HG03521 (cell line): Measurements from ENCODE around the gene CLTCL1.
"Not testable (repeated sequence)": the region's sequence is repeated elsewhere in the genome, so short reads cannot be mapped to it uniquely, and the experiment has no call there.

Source experiments
- ATAC-seq: cut with Tn5 transposase; IDR thresholded peaks from one replicate; pipeline ENCODE4 v1.9.1; 2021; ENCODE audit warnings: mild to moderate bottlenecking, moderate library complexity; ENCODE audit not compliant: unreplicated experiment

The CLTCL1 gene

GRCh38 chr22:19256362-19256761 is 35.2 kb downstream of the CLTCL1 start:
- ATAC-seq = not testable (repeated sequence)

GRCh38 chr22:19253143-19253542 is 38.4 kb downstream of the CLTCL1 start:
- no peak for ATAC-seq

DNA sequence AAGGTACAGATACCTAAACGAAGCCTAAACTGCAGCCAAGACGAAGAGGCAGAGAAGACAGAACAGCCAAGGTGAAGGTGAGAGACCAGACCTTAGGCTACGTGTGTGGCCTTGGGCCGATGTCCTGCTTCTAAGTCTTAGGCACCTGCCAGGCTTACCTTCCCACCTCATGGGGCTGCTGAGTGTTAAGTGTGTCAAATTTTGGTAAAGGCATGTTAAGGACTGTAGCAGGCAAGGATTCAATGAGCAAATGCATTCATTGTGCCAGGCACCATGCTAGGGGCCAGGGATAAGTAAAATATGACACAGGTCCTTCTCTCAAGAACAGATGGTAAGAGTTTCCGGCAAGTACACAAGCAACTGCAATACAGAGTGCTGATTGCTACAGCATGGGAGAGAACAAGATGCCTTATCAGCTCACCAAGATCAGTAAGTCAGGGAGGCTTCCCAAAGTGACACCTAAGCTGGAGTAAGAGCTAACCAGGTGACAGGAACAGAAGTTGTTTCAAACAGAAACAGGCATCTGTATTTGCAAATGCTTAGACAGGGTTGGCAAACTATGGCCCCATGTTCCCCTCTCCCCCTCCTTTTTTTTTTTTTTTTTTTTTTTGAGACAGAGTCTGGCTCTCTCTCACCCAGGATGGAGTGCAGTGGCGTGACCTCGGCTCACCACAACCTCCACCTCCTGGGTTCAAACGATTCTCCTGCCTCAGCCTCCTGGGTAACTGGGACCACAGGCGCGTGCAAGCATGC is 46.7 kb downstream of the CLTCL1 start:
- ATAC-seq = no peak

DNA sequence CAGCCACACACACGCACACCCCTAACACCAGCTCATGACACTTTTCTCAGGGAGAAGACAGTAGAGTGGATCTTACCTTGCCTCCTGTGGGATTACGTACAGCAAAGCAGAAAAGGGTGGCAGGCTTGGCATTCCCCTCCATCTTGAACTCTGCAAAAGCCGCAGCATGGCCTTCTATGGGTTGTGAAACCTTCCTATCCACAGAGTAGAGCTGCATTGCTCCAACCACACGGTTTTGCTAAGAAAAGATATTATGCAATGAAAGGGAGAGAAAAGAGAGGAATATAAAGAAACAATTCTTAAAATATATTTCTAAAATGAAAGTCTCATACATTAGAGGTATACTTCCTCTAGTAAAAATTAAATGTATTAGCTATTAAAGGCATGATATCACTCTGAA is 48.8 kb downstream of the CLTCL1 start:
- no peak for ATAC-seq

DNA sequence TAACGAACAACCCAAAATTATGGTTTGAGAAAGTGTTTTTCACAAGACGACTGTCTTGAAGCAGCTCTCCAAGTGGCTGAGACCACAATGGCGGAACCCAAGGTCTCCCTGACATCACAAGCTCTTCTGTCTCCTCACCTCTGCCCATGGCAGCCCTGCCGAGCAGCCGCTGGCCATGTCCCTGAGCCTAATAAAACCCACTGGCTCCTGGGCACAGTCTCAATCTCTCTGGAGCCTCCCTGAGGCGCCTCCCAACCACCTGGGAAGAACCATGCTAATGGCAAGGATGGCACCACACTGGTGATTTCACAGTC is 50.0 kb downstream of the CLTCL1 start:
- no peak for ATAC-seq

GRCh38 chr22:19240813-19241592 is 50.5 kb downstream of the CLTCL1 start:
- no peak for ATAC-seq

GRCh38 chr22:19239464-19239863 is 52.1 kb downstream of the CLTCL1 start:
- ATAC-seq = no peak

GRCh38 chr22:19238900-19239299 is 52.6 kb downstream of the CLTCL1 start:
- no peak for ATAC-seq

DNA sequence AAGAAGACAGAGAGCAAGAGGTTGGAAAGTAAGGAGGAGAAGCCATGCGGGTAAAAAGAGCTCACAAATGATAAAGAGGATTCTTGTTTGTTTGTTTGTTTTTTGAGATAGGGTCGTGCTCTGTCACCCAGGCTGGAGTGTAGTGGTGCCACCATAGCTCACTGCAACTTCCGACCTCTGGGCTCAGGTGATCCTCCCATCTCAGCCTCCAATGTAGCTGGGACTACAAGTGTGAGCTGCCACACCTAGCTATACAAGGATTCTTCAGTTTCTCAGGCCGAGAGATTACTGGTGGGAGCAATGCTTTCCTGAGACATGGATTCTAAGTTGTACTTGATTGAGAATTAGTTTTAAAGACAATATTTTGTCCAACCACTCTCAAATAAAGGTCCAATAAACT is 55.6 kb downstream of the CLTCL1 start:
- no peak for ATAC-seq

DNA sequence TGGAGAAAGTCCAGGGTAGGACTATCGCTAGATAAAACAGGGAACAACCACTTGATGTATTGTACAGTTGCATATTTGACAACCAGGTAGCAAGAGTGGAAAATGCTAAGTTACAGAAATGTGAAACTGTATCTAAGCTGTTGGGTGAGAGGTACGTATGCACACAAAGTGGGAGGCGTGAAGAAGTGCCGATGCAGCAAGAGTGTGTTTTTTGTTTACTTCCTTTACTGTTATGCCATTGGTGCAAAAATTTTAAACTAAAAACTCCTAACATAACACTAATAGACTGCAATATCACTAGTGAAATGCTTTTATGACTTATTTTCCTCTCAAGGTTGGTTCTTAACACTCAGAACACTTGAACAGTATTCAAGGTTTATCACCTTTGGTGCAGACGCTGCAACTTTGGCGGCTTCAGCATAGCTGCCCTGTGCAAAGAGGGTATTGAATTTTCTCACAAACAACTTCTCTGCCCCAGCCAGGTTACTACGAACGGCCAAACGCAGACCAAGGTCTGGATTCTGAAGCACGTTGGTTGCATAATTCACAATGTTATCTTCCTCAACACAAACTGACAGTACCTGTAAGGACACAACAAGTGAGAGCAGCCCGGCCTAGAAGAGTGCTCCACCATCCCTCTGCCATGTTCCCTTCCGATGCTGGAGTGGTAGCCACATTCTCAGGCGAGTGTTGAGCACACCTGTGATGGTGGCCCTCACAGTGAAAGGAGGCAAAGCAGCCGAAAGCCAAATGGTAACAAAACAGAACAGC is 57.2 kb downstream of the CLTCL1 start:
- no peak for ATAC-seq

GRCh38 chr22:19233189-19233661 is 58.3 kb downstream of the CLTCL1 start:
- no peak for ATAC-seq

DNA sequence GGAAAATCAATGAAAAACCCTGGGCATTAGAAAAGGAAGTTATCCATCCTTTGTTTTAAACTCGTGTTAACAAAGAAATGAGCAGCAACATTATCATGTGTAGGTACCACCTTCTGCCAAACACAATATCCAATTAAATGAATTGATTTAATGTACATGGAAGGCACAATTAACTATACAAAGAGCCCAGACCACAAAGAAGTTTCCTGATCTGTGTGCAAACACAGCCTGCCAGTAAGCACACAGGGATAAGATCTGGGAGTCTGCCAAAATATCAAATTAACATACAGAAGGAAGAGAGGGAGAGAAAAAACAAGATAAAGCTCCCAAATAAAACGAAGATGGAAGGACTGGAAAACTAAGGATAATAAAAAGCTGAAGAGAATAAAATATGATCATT is 58.9 kb downstream of the CLTCL1 start:
- no peak for ATAC-seq

GRCh38 chr22:19231986-19232385 is 59.5 kb downstream of the CLTCL1 start:
- no peak for ATAC-seq

- ATAC-seq = no peak
These were observed 61.9 kb downstream of the CLTCL1 start for GRCh38 chr22:19229600-19229999.

- ATAC-seq = no peak
These were observed 63.3 kb downstream of the CLTCL1 start for GRCh38 chr22:19228179-19228578.

- ATAC-seq = no peak
These were observed 65.1 kb downstream of the CLTCL1 start for GRCh38 chr22:19226428-19226827.

DNA sequence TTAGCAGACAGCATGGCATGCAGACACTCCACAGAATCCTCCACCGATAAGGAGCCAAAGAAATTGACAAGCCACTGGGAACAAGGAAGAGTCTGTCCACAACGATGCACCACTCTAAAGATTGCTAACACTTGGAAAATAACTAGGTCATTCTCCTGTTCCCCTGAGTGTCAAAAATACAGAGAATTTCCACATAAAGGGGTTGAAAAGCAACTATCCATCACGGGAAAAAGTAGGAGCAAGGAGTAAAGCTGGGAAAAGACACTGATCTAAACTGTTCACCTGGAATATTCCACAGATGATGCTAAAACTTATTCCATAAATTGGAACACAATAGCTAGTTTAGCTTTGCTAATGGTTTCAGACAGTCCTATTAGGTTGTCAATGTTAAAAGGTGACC is 66.0 kb downstream of the CLTCL1 start:
- no peak for ATAC-seq

DNA sequence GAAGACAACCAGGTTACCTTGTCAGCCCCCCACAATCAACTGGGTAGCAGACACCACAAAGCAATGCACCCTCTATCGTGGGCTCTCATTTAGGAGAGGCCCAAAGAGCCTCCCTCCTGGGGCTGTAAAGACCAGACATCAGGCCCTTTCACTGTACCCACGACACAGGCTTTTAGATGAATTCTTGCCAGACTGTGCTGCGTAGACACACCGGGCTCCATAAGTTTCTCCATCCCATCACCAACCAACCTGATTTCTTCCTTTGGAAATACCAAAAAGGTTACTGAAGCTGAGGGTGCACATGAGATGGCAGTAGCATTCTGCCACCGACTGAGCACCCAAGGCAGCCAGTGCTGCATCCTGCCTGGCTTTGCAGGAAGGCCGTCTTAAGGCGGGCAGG is 66.5 kb downstream of the CLTCL1 start:
- ATAC-seq = no peak

DNA sequence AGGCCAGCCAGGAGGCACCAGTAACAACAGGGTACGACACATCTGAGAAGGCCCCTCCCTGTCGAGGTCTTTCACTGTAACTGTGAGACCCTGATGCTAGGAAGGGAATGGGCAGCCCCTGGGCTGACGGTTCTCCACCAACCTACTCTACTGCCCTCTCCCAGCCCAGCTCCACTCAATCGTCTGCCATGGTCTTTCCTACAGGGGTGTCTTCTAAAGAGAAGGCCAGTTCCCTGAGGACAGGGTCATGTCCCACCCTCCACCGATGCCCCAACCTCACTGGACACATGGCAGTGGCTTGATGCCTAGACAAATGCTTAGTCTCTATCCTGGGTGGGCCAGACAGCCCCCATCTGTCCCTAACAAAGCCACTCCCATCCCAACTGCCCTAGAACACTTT is 67.0 kb downstream of the CLTCL1 start:
- ATAC-seq = no peak

DNA sequence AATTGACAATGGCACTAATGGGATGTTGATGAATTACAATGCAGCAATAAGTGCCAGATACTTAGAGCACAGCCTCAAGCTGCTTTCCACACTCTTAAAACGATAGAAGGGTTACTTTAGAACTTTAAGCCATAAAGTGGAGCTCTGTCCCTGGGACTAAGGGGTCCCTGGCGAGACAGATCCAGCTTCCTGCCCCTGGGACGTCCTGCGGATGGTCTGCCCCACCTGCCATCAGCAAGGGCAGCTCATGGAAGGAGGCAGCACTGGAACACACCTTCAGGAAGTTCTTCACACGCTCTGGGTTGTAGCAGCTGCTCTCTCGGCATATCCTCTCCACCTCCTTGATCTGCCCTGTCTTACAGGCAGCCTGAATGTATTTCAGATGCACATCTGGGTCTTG is 67.9 kb downstream of the CLTCL1 start:
- ATAC-seq = no peak

- ATAC-seq = no peak
These were observed 68.4 kb downstream of the CLTCL1 start for GRCh38 chr22:19223110-19223509.
